Colon (tissue), 2 donors: ENCODE measurements around the gene TAF7L.

Experiments
- FAIRE-seq: peaks from 2 replicates; lab custom pipeline; 2012; peaks lifted over from hg19 to GRCh38; lab: Jason Lieb, UNC
- donor health status: control.
- donor health status: control.

The TAF7L gene

DNA sequence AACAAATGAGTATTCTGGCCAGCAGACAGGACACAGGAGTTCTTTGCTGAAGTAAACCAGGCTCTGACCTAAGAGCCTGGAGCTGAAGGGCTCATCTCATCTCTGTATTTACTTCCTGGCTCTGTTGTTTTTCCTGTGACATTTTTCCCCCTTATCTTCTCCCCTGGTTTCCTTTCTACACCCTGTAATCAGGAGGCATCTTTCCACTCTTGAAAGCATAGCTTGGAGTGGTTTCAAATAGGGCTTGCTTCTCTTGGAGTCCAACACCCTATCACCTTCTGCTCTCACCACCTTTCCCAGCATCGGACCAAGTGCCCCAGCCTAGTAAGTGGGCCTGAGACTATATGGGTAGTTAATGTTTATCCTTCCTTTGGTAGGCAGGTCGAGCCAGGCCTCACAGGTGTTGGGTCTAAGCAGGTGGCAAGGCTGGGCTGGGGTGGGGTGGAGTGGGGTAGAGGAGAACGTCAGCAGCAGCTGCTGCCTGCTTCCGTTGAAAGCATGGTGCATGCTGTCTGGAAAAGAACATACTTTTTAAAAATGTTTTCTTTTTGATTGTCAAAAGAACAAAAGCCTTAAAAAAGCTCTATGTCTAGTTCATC lies 70.4 kb downstream of the TAF7L start:
- no peak for FAIRE-seq

DNA sequence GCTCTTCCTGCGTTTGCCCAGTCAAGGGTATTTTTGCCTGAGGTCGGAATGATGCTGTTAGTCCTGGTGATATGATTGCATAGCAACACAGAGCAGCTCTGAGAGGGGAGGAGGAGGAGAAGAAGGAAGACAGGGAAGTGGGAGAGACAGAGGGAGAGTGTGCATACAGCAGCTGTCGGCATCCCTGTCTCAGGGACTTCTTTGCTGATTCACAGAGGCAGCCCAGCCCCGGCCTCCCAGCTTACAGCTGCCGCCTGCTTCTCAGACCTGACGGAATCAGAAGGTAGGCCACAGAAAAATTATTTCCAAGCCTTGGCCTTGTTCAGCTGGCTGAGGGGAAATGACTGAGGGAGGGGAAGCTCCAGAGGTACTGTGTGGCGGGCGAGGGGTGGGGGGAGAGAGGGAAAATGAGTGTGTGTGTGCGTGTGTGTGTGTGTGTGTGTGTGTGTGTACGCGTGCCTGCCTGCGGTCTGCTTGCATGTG lies 71.2 kb downstream of the TAF7L start:
- FAIRE-seq, result no peak

DNA sequence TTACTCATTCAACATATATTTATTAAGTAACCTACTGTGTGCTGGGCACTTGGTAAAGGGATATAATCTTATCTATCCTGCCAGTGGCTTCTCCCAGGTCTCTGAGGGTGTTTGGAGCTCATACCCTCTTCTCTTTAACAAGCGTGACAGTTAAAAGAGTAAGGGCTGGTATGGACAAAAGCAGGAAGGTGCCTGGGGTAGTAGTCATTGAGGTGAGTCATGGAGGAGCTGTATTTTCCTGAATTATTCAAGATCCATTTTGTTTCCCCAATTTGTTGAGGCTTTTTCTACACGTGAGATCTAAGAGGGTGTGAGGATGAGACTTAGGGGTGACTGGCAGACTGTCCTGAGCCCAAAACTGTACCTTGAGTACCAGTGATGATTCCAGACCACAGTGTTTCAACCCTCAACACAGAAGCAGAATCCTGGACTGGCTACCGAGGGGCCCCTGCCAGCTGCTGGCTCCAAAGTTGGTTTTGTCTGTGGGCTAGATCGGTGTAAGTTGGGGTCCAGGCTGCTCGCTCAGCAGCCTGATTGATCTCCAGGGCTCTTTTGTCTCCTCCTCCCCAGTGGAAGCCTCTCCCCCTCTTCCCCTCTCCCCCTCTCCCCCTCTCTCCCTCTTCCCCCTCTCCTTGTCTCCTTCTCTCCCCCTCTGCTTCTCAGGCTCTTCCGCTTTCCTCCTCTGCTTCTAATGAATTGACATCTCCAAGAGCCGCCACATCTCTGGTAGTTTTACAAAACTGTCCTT lies 71.8 kb downstream of the TAF7L start, which contains the start of gene DRP2:
Gene DRP2 (plus strand): TSS at position 671 of the 748 bp plus-strand sequence. CDS start 11,862 bp downstream, outside the sequence.
- no peak for FAIRE-seq
